Activated CD4-positive, alpha-beta T cell treated with anti-CD3 and anti-CD28 coated beads for 36 hours (primary cell): ENCODE results near the gene ME3. TPM values are rescaled to one million over a fixed set of nuclear protein-coding genes. Genes with fewer than 3 reads are reported as not detected.

ENCODE experiments used
- ATAC-seq: fragments of 200-7000 bp; cut with Tn5 transposase; one replicate; pipeline ENCODE4 v1.10.0; 2021; ENCODE audit warnings: mild to moderate bottlenecking, moderate library complexity
- CTCF ChIA-PET: fragments of 350-600 bp; sonication (Branson Sonifier 250); formaldehyde crosslinking; loops from one replicate; lab custom pipeline; 2021; ENCODE audit warnings: antibody characterized with exemption; lab: Charles Lee
- POLR2A ChIA-PET: fragments of 350-600 bp; sonication (Branson Sonifier 250); formaldehyde crosslinking; loops from one replicate; lab custom pipeline; 2021; ENCODE audit warnings: antibody characterized with exemption, inconsistent platforms; lab: Charles Lee
- DNase-seq: peaks from one replicate; pipeline ENCODE4 v3.0.0-alpha.2; 2020
- H3K27ac Mint-ChIP-seq: one replicate; pipeline ENCODE4 v1.8.0; 2021; ENCODE audit warnings: mixed read lengths
- H3K27me3 Mint-ChIP-seq: one replicate; pipeline ENCODE4 v1.8.0; 2021; ENCODE audit warnings: mixed read lengths
- H3K36me3 Mint-ChIP-seq: one replicate; pipeline ENCODE4 v1.8.0; 2021; ENCODE audit warnings: low read depth, mixed read lengths
- H3K4me1 Mint-ChIP-seq: one replicate; pipeline ENCODE4 v1.8.0; 2021; ENCODE audit warnings: mixed read lengths
- H3K4me3 Mint-ChIP-seq: one replicate; pipeline ENCODE4 v1.8.0; 2021; ENCODE audit warnings: mild to moderate bottlenecking, moderate library complexity, mixed read lengths
- H3K9me3 Mint-ChIP-seq: one replicate; pipeline ENCODE4 v1.8.0; 2021; ENCODE audit warnings: low read depth, mixed read lengths
- intact Hi-C, 2 experiments: fragments of 100-400 bp; cut with DNase I in 1 of 2; cut with micrococcal nuclease in 1 of 2; formaldehyde crosslinking; loops; one replicate each; pipeline versions ENCODE4 v1.14.2 to v1.15.1; 2022 to 2024; cut with DNase I, micrococcal nuclease
- total RNA-seq, 2 experiments: library from RNA; stranded (reverse); gene quantifications; one replicate each; pipeline ENCODE4 v1.2.3, GENCODE V29; 2021

The ME3 gene
- total RNA-seq, 2 experiments from 2014 or later: 4.0 to 6.0 TPM

DNA sequence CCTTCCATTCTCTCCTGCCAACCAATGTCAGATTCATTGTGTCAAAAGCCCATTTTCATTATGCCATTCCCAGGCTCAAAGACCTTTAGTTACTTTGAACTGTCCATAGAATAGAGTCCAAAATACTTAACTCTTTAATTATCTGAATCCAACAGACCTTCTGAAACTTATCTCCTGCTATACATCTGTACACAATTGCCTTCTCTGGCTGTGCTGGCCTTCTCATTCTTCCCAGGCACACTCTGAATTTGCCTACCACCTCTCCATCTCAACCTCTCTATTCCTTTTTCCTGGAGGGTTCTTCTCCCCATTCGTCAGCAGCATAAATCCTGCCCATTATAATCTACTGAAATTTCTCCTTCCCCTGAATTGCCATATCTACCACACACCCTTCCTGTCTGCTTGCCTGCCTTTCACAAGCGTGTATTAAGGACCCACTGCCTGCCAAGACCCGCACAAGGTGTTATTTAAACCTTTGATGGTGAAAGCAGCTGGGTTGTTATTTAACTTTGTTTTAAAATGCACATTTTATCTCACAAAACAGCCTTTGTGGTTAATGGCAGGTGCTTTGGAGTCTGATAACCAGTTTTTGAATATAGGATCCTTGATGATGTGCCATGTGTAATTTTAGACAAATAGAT, 171.8 kb downstream of the ME3 start:
- intact Hi-C loops: loop anchor here in 1 of 2 experiments (5.0 kb wide), 1 partner anchor 553 kb away; no protein-coding TSS in a partner anchor
- H3K4me1 Mint-ChIP-seq: peaks cover 2% of the 10 kb centered on the region
- no peak for ATAC-seq

DNA sequence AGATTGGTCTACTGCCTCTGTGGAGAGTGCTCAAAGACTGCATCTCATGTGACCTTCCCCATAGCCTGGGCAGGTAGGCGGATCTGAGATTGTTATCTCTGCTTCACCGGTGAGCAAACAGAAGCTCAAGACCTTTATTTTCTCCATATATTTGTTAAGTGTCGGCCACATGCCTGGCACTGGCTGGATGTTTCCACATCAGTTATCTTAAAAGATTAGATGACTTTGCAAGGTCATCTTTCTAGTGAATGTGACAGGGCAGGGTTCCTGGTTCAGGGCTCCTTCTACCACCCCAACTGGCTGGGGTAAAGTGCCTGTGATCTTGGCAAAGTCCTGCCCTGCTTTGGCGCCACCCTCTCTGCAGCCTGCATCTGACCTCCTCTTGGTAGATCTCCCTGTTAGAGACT, 172.7 kb downstream of the ME3 start:
- Mint-ChIP-seq H3K36me3 (peaks cover 3% of the 10 kb centered on the region), H3K4me3 (no peak overlapping the region), H3K27me3 (peaks cover 3% of the 10 kb centered on the region), H3K9me3 (no peaks in the 10 kb centered on the region), H3K27ac (no peak overlapping the region), H3K4me1 (peaks cover 2% of the 10 kb centered on the region)
- DNase-seq (no peak), ATAC-seq (no peak)
- intact Hi-C loops: loop anchor here in 1 of 2 experiments (5.0 kb wide), 1 partner anchor 552 kb away; no protein-coding TSS in a partner anchor
- ChIA-PET POLR2A (no interaction called here), CTCF (no interaction called here)

More for the DNA sequence above, 171.8 kb downstream of the ME3 start:
- Mint-ChIP-seq H3K27me3 (peaks cover 3% of the 10 kb centered on the region), H3K4me3 (no peak overlapping the region), H3K9me3 (no peaks in the 10 kb centered on the region), H3K27ac (no peak overlapping the region), H3K36me3 (peaks cover 3% of the 10 kb centered on the region)
- no peak for DNase-seq
- ChIA-PET CTCF (no interaction called here), POLR2A (no interaction called here)

DNA sequence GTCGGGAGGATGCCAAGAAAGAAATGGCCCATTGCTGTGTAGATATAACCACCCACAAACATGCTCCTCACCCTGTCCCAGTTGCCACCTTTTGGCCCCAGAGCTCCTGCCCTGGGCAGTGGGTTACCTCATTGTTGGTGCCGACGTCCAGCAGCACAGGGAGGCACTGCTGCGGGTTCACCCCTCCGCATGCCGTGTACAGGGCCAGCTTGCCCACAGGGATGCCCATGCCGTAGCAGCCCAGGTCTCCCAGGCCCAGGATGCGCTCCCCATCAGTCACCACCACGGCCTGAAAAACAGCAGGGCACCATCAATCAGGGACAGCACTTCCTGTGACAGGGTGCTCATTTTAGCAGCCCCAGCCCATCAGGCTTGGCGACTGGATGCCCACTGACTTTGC, 174.6 kb downstream of the ME3 start:
- CTCF ChIA-PET: interaction anchor here (0.9 to 1.2 kb wide), 2 partner anchors 13 to 26 kb away, joined by 4 read pairs; no protein-coding TSS in a partner anchor
- Mint-ChIP-seq H3K4me3 (no peak overlapping the region), H3K4me1 (no peaks in the 10 kb centered on the region), H3K9me3 (no peaks in the 10 kb centered on the region), H3K27ac (no peak overlapping the region), H3K27me3 (peaks cover 3% of the 10 kb centered on the region), H3K36me3 (peaks cover 3% of the 10 kb centered on the region)
- intact Hi-C loops: no loop called here
- no peak for DNase-seq
- POLR2A ChIA-PET: no interaction called here
- no peak for ATAC-seq

DNA sequence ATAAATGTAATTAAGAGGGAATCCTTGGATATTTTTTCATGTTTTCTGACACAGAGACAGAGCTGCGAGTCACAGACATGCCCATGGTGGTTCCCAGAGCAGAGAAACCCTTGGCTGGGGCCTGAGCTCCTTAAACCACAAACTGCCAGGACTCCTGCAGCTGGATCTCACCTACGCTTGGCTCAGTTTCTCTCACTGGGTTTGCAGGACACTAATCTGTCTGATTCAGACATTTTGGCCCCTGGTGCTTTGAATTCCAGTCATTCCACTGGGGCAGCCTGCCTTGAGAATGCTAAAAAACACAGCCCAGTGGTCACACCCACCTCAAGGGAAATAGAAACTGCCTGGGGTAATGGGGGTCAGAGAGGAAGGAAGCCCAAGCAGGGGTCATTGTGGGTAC, 175.1 kb downstream of the ME3 start:
- no peak for ATAC-seq
- Mint-ChIP-seq H3K9me3 (no peaks in the 10 kb centered on the region), H3K36me3 (peaks cover 3% of the 10 kb centered on the region), H3K4me1 (peaks cover 3% of the 10 kb centered on the region), H3K27ac (no peak overlapping the region), H3K27me3 (peaks cover 3% of the 10 kb centered on the region), H3K4me3 (no peak overlapping the region)
- ChIA-PET POLR2A (no interaction called here), CTCF (interaction anchor here (1.2 kb wide), 1 partner anchor 26 kb away, joined by 4 read pairs; no protein-coding TSS in a partner anchor)
- intact Hi-C loops: no loop called here
- DNase-seq: no peak

DNA sequence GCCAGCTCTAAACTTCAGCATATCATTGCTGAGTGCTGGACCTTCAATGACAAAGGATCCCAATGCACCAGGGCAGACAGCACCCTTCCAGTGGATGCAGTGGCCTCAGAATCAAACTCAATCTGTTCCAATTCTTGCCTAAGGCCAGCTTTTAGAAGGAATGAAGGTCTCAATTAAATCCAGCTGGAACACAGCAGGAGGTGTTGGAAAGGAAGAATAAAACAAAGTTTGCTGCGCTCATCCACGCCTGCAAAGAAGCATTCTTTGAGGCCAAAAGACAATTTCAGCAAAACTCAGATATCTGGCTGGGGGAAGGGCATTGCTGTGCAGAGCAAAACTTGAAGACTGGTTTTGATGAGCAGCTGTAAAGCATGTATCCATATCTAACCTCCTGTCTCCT, 177.1 kb downstream of the ME3 start:
- H3K27me3 Mint-ChIP-seq: peaks cover 3% of the 10 kb centered on the region
- DNase-seq (no peak), ATAC-seq (no peak)
- peaks cover 3% of the 10 kb centered on the region for H3K4me1 Mint-ChIP-seq
- POLR2A ChIA-PET: no interaction called here
- no peak overlapping the region for H3K27ac Mint-ChIP-seq
- no peaks in the 10 kb centered on the region for H3K9me3 Mint-ChIP-seq
- H3K36me3 Mint-ChIP-seq: peaks cover 3% of the 10 kb centered on the region
- CTCF ChIA-PET: interaction anchor here (0.7 kb wide), 1 partner anchor 77 kb away, joined by 3 read pairs; no protein-coding TSS in a partner anchor
- H3K4me3 Mint-ChIP-seq: no peak overlapping the region
- intact Hi-C loops: no loop called here

DNA sequence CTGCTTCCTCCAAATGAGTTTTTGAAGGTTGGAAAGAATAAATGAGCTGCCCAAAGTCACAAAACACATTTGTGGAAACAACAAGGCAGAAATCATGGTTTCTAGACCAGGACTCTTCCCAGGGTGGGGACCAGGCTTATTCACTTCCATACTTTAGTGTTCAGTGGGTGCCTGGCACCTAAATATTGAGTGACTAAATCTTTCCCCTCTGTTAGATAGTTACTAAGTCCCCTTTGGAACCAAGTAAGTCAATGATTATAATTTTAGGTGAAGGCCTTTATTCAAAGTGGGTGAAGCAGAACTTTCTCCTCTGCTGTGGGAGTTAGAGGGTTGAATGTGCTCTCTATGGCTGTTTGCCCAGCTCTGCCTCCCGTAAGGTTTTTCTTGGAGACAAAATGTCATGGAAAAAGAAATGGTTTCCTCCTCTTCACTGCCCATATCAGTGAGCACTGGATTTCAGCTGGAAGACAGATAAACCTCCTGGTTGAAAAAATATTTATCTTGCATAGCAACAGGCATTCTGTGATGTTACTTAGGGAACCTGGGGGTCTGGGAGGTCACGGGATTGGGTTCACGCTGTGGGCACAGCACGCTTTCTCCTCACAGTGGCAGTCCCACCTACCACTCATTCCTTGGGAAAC, 179.9 kb downstream of the ME3 start:
- no peak for ATAC-seq
- no peak for DNase-seq
- Mint-ChIP-seq H3K9me3 (no peaks in the 10 kb centered on the region), H3K27me3 (no peaks in the 10 kb centered on the region), H3K36me3 (peaks cover 1% of the 10 kb centered on the region), H3K4me1 (peaks cover 3% of the 10 kb centered on the region), H3K4me3 (no peak overlapping the region), H3K27ac (no peak overlapping the region)
- POLR2A ChIA-PET: no interaction called here
- intact Hi-C loops: no loop called here
- CTCF ChIA-PET: interaction anchor here (0.6 kb wide), 1 partner anchor 43 kb away, joined by 4 read pairs; no protein-coding TSS in a partner anchor

DNA sequence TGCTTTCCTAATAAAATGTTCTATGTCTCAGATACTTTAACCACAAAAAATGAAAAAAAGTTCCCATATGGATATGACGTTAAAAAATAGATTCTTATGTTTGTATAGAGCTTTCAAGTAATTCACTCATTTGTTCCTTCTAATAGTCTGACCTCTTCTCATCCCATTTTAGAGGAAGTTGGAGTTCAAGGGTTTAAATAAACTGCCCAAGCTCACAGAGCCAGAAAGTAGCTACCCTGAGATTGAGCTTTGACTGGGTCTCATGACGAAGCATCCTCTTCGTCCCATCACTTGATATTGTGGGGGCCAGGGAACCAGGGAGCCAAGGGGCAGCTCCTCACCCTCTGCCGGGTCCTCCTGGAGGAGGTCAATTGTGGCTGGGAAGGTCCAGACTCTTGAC, 181.4 kb downstream of the ME3 start:
- no peaks in the 10 kb centered on the region for H3K27me3 Mint-ChIP-seq
- peaks cover 3% of the 10 kb centered on the region for H3K4me1 Mint-ChIP-seq
- no peaks in the 10 kb centered on the region for H3K9me3 Mint-ChIP-seq
- CTCF ChIA-PET: interaction anchor here (1.3 to 1.4 kb wide), 2 partner anchors 34 to 118 kb away, joined by 6 to 8 read pairs; no protein-coding TSS in a partner anchor
- H3K4me3 Mint-ChIP-seq: no peak overlapping the region
- POLR2A ChIA-PET: interaction anchor here (0.6 kb wide), 1 partner anchor 206 kb away, joined by 3 read pairs; no protein-coding TSS in a partner anchor
- intact Hi-C loops: no loop called here
- no peak for ATAC-seq
- DNase-seq: no peak
- no peaks in the 10 kb centered on the region for H3K36me3 Mint-ChIP-seq
- H3K27ac Mint-ChIP-seq: no peak overlapping the region

DNA sequence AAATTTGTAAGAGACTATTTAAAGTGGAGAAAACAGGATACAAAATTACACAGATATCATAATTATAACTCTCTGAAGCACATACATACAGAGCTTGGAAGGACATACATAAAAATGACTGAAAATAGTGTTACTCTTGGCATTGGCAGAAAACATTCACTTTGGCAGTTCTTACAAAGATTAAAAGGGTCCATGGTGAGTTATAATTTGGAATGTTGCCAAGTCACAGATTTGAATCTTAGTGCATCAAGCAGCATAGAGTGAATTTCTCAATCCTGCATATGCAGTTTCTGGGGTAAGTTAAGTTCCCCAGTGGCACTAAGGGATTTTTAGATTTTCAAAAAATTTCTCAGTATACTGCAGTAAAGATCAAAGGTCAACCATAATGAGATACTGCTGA, 181.8 kb downstream of the ME3 start:
- ChIA-PET POLR2A (no interaction called here), CTCF (interaction anchor here (1.3 to 1.4 kb wide), 2 partner anchors 34 to 118 kb away, joined by 6 to 8 read pairs; no protein-coding TSS in a partner anchor)
- intact Hi-C loops: no loop called here
- Mint-ChIP-seq H3K9me3 (no peaks in the 10 kb centered on the region), H3K27me3 (no peaks in the 10 kb centered on the region), H3K27ac (no peak overlapping the region), H3K4me1 (peaks cover 3% of the 10 kb centered on the region), H3K4me3 (no peak overlapping the region), H3K36me3 (no peaks in the 10 kb centered on the region)
- DNase-seq (no peak), ATAC-seq (no peak)

DNA sequence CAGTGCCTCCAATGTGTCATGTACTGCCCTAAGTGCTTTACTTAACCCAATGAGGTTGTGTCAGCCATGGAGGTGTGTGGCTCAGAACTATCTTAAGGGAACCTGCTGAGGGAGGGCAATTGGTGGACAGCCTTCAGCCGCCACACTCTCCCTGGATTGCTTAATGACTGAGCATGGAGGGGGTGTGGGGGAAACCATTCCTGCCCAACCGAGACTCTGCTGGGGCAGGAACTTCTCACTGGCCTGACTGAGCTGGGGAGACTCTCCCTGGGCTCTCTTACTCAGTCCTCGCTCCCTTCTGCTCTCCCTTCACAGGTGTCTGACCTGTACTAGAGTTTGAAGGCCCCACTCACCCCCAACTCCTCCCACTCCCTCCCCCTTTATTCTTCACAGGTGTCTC, 183.0 kb downstream of the ME3 start:
- intact Hi-C loops: no loop called here
- H3K4me1 Mint-ChIP-seq: peaks cover 3% of the 10 kb centered on the region
- no peaks in the 10 kb centered on the region for H3K27me3 Mint-ChIP-seq
- CTCF ChIA-PET: interaction anchor here (0.6 to 1.0 kb wide), 2 partner anchors 21 to 28 kb away, joined by 3 read pairs; no protein-coding TSS in a partner anchor
- H3K4me3 Mint-ChIP-seq: no peak overlapping the region
- no peak for DNase-seq
- no peaks in the 10 kb centered on the region for H3K36me3 Mint-ChIP-seq
- POLR2A ChIA-PET: no interaction called here
- H3K27ac Mint-ChIP-seq: no peak overlapping the region
- ATAC-seq: no peak
- H3K9me3 Mint-ChIP-seq: no peaks in the 10 kb centered on the region

DNA sequence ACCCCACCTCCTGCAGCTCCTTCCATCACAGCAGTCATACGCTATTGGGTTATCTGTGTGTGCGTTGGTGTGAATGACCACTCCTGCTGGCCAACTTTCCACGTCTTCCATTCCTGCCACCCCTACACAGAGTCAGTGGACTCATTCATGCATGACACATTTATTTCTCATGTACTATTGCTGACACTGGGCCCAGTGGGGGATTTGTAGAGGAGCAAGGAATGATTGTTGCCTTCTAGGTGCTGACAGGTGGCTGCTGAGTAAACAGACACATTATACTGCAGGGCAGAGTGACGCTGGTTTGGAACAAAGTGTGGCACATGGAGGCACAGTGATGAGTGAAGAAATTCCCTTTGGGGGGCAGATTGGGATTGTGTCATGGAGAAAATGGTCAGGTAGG, 183.9 kb downstream of the ME3 start:
- no peak for DNase-seq
- no peak overlapping the region for H3K4me3 Mint-ChIP-seq
- H3K27me3 Mint-ChIP-seq: no peaks in the 10 kb centered on the region
- H3K36me3 Mint-ChIP-seq: no peaks in the 10 kb centered on the region
- H3K27ac Mint-ChIP-seq: no peak overlapping the region
- ATAC-seq: no peak
- POLR2A ChIA-PET: interaction anchor here (0.6 kb wide), 1 partner anchor 347 kb away, joined by 3 read pairs; no protein-coding TSS in a partner anchor
- intact Hi-C loops: no loop called here
- no peaks in the 10 kb centered on the region for H3K9me3 Mint-ChIP-seq
- CTCF ChIA-PET: interaction anchor here (1.0 kb wide), 1 partner anchor 20 kb away, joined by 3 read pairs; no protein-coding TSS in a partner anchor
- H3K4me1 Mint-ChIP-seq: peaks cover 3% of the 10 kb centered on the region

DNA sequence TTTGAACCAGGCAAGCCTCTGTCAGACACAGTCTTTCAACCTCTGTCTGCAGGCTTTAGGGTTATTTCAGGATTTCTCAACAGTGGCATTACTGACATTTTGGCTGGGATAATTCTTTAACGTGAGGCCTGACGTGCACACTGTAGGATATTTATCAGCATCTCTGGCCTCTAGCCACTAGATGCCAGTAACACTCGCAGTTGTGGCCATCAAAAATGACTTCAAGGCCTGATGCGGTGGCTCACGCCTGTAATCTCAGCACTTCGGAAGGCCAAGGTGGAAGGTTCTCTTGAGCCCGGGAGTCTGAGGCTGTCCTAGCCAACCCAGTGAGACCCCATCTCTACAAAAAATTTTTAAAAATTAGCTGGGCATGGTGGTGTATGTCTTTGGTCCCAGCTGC, 184.7 kb downstream of the ME3 start:
- intact Hi-C loops: no loop called here
- Mint-ChIP-seq H3K4me3 (no peak overlapping the region), H3K9me3 (no peaks in the 10 kb centered on the region), H3K27ac (no peak overlapping the region), H3K4me1 (peaks cover 3% of the 10 kb centered on the region), H3K36me3 (no peaks in the 10 kb centered on the region), H3K27me3 (no peaks in the 10 kb centered on the region)
- CTCF ChIA-PET: no interaction called here
- ATAC-seq (no peak), DNase-seq (no peak)
- POLR2A ChIA-PET: no interaction called here
